Chondrocyte (in vitro differentiated cells): ENCODE data around the gene COPS2. TPM values are rescaled to one million over a fixed set of nuclear protein-coding genes. Genes with fewer than 3 reads are reported as not detected.

Source experiments
- DNase-seq: peaks from one replicate; pipeline ENCODE4 v3.0.0; 2021; ENCODE audit warnings: mixed read lengths, low spot score
- H3K27ac Mint-ChIP-seq: one replicate; pipeline ENCODE4 v1.8.0; 2021; ENCODE audit warnings: mild to moderate bottlenecking, moderate library complexity, mixed read lengths; ENCODE audit not compliant: unreplicated experiment
- H3K27me3 Mint-ChIP-seq: 2 replicates; pipeline ENCODE4 v1.8.0; 2021; ENCODE audit warnings: low read depth, mixed read lengths
- H3K36me3 Mint-ChIP-seq: 2 replicates; pipeline ENCODE4 v1.8.0; 2021; ENCODE audit warnings: low read depth, mixed read lengths
- H3K4me1 Mint-ChIP-seq: 2 replicates; pipeline ENCODE4 v1.8.0; 2021; ENCODE audit warnings: low read depth, mild to moderate bottlenecking, mixed read lengths
- H3K4me3 Mint-ChIP-seq: one replicate; pipeline ENCODE4 v1.8.0; 2021; ENCODE audit warnings: mild to moderate bottlenecking, moderate library complexity, mixed read lengths; ENCODE audit not compliant: unreplicated experiment
- H3K9me3 Mint-ChIP-seq: 2 replicates; pipeline ENCODE4 v1.8.0; 2021; ENCODE audit warnings: low read depth, mixed read lengths
- CTCF ChIP-seq: fragments of 200-600 bp; sonication (generic); IDR thresholded peaks from 2 replicates; pipeline ENCODE4 v1.5.0; 2021; ENCODE audit warnings: antibody characterized with exemption, mild to moderate bottlenecking, moderate library complexity
- total RNA-seq: library from RNA; stranded (reverse); gene quantifications from 3 replicates; pipeline ENCODE4 v1.2.1, GENCODE V29; 2021

The COPS2 gene
- total RNA-seq, 1 donor from 2014 or later = 67.2 TPM

- H3K36me3 Mint-ChIP-seq = peaks cover 2% of the 10 kb centered on the region
- no peak for DNase-seq
- no peaks in the 10 kb centered on the region for H3K27me3 Mint-ChIP-seq
- no peaks in the 10 kb centered on the region for H3K9me3 Mint-ChIP-seq
- no peak overlapping the region for H3K27ac Mint-ChIP-seq
- peaks cover 24% of the 10 kb centered on the region for H3K4me1 Mint-ChIP-seq
- TF ChIP-seq CTCF = no peak
- H3K4me3 Mint-ChIP-seq = no peak overlapping the region
These were observed 16.4 kb upstream of the COPS2 start for GRCh38 chr15:49171790-49172189.

- no peak for DNase-seq
- Mint-ChIP-seq H3K36me3 (peaks cover 2% of the 10 kb centered on the region), H3K4me1 (peaks cover 24% of the 10 kb centered on the region), H3K27ac (peak within 1 kb of the TSS; percentile 96), H3K9me3 (no peaks in the 10 kb centered on the region), H3K4me3 (peak within 1 kb of the TSS; percentile 94), H3K27me3 (no peaks in the 10 kb centered on the region)
- TF ChIP-seq CTCF = no peak
These were observed 14.6 kb upstream of the COPS2 start, which contains the start of gene GALK2 for GRCh38 chr15:49169880-49170597. Gene GALK2, plus strand, starts transcription at chr15:49170247. Its CDS starts 76 bp downstream, at chr15:49170323.

GRCh38 chr15:49168016-49168415 is 12.6 kb upstream of the COPS2 start:
- no peak for TF ChIP-seq CTCF
- H3K4me1 Mint-ChIP-seq = peaks cover 24% of the 10 kb centered on the region
- H3K27me3 Mint-ChIP-seq = no peaks in the 10 kb centered on the region
- H3K4me3 Mint-ChIP-seq = no peak overlapping the region
- no peaks in the 10 kb centered on the region for H3K9me3 Mint-ChIP-seq
- no peaks in the 10 kb centered on the region for H3K36me3 Mint-ChIP-seq
- no peak overlapping the region for H3K27ac Mint-ChIP-seq
- no peak for DNase-seq

- no peak for TF ChIP-seq CTCF
- H3K36me3 Mint-ChIP-seq = no peaks in the 10 kb centered on the region
- H3K9me3 Mint-ChIP-seq = no peaks in the 10 kb centered on the region
- no peak overlapping the region for H3K4me3 Mint-ChIP-seq
- no peak for DNase-seq
- H3K27me3 Mint-ChIP-seq = no peaks in the 10 kb centered on the region
- H3K4me1 Mint-ChIP-seq = peaks cover 3% of the 10 kb centered on the region
- H3K27ac Mint-ChIP-seq = no peak overlapping the region
These were observed 9.5 kb upstream of the COPS2 start for GRCh38 chr15:49164865-49165264.

- Mint-ChIP-seq H3K4me3 (no peak overlapping the region), H3K27ac (no peak overlapping the region), H3K27me3 (no peaks in the 10 kb centered on the region), H3K36me3 (no peaks in the 10 kb centered on the region), H3K9me3 (no peaks in the 10 kb centered on the region), H3K4me1 (no peaks in the 10 kb centered on the region)
- no peak for DNase-seq
- no peak for TF ChIP-seq CTCF
These were observed 8.3 kb upstream of the COPS2 start for GRCh38 chr15:49163678-49164077.
